Pancreas (tissue), 10 donors: ENCODE results near the gene DNAJB5. TPM values are rescaled to one million over a fixed set of nuclear protein-coding genes. Genes with fewer than 3 reads are reported as not detected.
"Not testable (repeated sequence)": the region's sequence is repeated elsewhere in the genome, so short reads cannot be mapped to it uniquely, and the experiment has no call there.

Experiments
- ATAC-seq, 4 donors: fragments of 200-7000 bp; cut with Tn5 transposase; one replicate each; pipeline versions ENCODE4 v1.8.0 to v1.9.1; 2020; ENCODE audit warnings: mild to moderate bottlenecking in 4 of 4, moderate library complexity in 4 of 4
- DNase-seq, 6 donors: peaks; one replicate each; pipeline ENCODE4 v3.0.0-alpha.2; 2020
- FAIRE-seq: peaks from 2 replicates; lab custom pipeline; 2012; peaks lifted over from hg19 to GRCh38; lab: Jason Lieb, UNC
- H3K27ac ChIP-seq, 4 donors: fragments of 200-600 bp; sonication (generic); 1 replicate in 3 of 4; 2 replicates in 1 of 4; pipeline versions ENCODE4 v1.5.0 to v1.8.0; 2020
- H3K27me3 ChIP-seq, 4 donors: fragments of 200-600 bp; one replicate each; pipeline ENCODE4 v1.8.0; 2021
- H3K36me3 ChIP-seq, 3 donors: fragments of 200-600 bp; sonication (generic) in 1 of 3; one replicate each; pipeline versions ENCODE4 v1.5.0 to v1.8.0; 2020 to 2021
- H3K4me1 ChIP-seq, 3 donors: fragments of 200-600 bp; one replicate each; pipeline ENCODE4 v1.8.0; 2021
- H3K4me3 ChIP-seq, 4 donors: fragments of 200-600 bp; sonication (generic) in 2 of 4; one replicate each; pipeline versions ENCODE4 v1.5.0 to v1.8.0; 2020 to 2021
- H3K9me3 ChIP-seq, 4 donors: fragments of 200-600 bp; one replicate each; pipeline ENCODE4 v1.8.0; 2021
- WGBS, 2 donors: extraction: QIAGEN DNeasy Blood & Tissue Kit; methylation state at CpG; one replicate each; pipeline ENCODE4 v1.1.7; 2013; 5-methylcytosine and 5-hydroxymethylcytosine counted together
- intact Hi-C, 3 donors: fragments of 100-400 bp; cut with DNase I; formaldehyde crosslinking; loops; one replicate each; pipeline versions ENCODE4 v1.11.1 to v1.14.2; 2022
- polyA plus RNA-seq, 2 donors: library from polyadenylated mRNA; stranded (reverse); fragments of 200-250 nt; gene quantifications; one replicate each; pipeline ENCODE4 v1.2.3, GENCODE V29; 2013
- total RNA-seq, 6 donors: library from RNA; stranded (reverse); fragmentation: NEBNext Ultra II Directional in 4 of 6; extraction: Animal tissue kit (Norgen Biotek cat#: 25700) in 4 of 6; gene quantifications; one replicate each; pipeline versions ENCODE4 v1.2.1 to v1.2.4, GENCODE V29; 2021 to 2023
- TF ChIP-seq, protein P1 (sequence below), 4 donors: fragments of 200-600 bp; sonication (generic) in 3 of 4; IDR thresholded peaks; one replicate each; pipeline versions ENCODE4 v1.5.0 to v1.8.0; 2021; ENCODE audit warnings: antibody characterized with exemption in 4 of 4
- donor health status: healthy with polysubstance abuse.
- donor health status: DM: no; HTN: no; CAD: no; lungs with moderate emphysema.
- donor health status: DM: no; HTN: no; CAD: no.
- donor health status: control.
- donor health status: control.
- donor health status: Bipolar disorder and iron deficiency.
- donor health status: DM: yes; HTN: yes; CAD: no.
- donor health status: DM: no; HTN: no; CAD: no.
- donor health status: DM: no; HTN: no; CAD: no.
- donor health status: DM: yes; HTN: yes; CAD: no.

The DNAJB5 gene
- total and polyA plus RNA-seq, 8 donors = 0.97 to 4.7 (median 2.4) TPM

DNA sequence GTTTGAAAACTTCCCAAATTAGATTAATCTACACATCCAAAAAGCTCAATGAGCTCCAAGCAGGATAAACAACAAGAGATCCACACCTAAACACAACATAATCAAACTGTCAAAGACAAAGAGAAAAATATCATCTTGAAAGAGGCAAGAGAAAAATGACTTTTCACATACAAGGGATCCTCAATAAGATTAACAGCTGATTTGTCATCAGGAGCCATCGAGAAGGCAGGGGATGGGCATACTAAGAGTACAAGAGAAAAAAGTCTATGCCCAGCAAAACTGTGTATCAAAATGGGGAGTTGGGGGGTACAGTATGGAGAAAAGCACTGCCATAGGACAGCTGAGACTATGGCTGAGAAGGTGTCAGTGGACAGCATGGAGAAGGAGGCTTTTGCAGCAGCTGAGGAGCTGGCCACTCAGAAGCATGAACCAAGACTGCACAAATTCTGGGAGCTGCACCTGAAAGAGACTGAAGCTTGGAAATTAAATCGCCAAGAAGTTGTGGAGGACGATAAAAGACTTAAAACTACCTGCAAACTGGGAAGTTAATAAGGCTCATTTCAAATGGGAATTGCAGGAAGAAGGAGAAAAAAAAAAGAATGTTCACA lies 20.9 kb downstream of the DNAJB5 start:
- 95% methylated on average over 3 of the region's 3 CpGs for WGBS, 2 donors
- ATAC-seq (no peak), FAIRE-seq (no peak), DNase-seq (no peak)
- Histone ChIP-seq H3K4me1 (no peaks in the 10 kb centered on the region), H3K36me3 (peaks cover 5 to 36% (median 5%) of the 10 kb centered on the region in 3 donors), H3K27me3 (no peaks in the 10 kb centered on the region), H3K27ac (no peak overlapping the region), H3K9me3 (no peaks in the 10 kb centered on the region), H3K4me3 (no peak overlapping the region)
- intact Hi-C loops = no loop called here
- TF ChIP-seq, protein P1, sequence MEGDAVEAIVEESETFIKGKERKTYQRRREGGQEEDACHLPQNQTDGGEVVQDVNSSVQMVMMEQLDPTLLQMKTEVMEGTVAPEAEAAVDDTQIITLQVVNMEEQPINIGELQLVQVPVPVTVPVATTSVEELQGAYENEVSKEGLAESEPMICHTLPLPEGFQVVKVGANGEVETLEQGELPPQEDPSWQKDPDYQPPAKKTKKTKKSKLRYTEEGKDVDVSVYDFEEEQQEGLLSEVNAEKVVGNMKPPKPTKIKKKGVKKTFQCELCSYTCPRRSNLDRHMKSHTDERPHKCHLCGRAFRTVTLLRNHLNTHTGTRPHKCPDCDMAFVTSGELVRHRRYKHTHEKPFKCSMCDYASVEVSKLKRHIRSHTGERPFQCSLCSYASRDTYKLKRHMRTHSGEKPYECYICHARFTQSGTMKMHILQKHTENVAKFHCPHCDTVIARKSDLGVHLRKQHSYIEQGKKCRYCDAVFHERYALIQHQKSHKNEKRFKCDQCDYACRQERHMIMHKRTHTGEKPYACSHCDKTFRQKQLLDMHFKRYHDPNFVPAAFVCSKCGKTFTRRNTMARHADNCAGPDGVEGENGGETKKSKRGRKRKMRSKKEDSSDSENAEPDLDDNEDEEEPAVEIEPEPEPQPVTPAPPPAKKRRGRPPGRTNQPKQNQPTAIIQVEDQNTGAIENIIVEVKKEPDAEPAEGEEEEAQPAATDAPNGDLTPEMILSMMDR (IDR thresholded peaks at IDR 0.05) = no peak

- Histone ChIP-seq H3K9me3 (no peaks in the 10 kb centered on the region), H3K4me1 (no peaks in the 10 kb centered on the region), H3K27ac (no peak overlapping the region), H3K27me3 (no peaks in the 10 kb centered on the region), H3K36me3 (peaks cover 5 to 39% (median 5%) of the 10 kb centered on the region in 3 donors), H3K4me3 (no peak overlapping the region)
- DNase-seq = no peak
- intact Hi-C loops = no loop called here
- ATAC-seq = no peak
- FAIRE-seq = no peak
- WGBS, 2 donors = 88 to 91% methylated on average over 2 of the region's 2 CpGs
- TF ChIP-seq, protein P1 (IDR thresholded peaks at IDR 0.05) = no peak
Measured at GRCh38 chr9:35014517-35014916, 25.0 kb downstream of the DNAJB5 start.

DNA sequence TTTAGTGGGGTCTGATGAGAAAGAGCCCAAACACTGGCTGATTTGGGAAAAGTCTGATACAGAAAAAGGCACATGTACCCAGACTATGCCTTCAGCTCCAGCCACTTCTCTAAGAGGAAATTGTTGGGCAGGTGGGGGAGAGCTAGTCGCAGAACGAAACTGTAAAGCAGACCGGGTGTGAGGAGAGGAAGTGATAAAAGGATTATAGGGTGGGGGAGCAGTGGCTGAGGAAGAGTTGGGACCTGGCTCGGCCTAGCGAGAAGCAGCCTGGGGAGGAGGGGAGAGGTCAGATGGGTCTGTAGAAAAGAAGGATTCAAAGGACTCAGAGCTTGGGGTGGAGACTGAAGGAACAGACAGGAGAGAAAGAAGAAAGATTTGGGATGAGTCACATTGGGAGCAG lies 33.9 kb downstream of the DNAJB5 start:
- H3K4me1 ChIP-seq, H3K27me3 ChIP-seq, ATAC-seq, intact Hi-C loops, H3K4me3 ChIP-seq, H3K9me3 ChIP-seq, H3K27ac ChIP-seq, FAIRE-seq, DNase-seq: not testable (repeated sequence)
- peaks cover 0 to 11% (median 0%) of the 10 kb centered on the region in 3 donors for H3K36me3 ChIP-seq
- 79 to 87% methylated on average over 5 of the region's 5 CpGs for WGBS, 2 donors

DNA sequence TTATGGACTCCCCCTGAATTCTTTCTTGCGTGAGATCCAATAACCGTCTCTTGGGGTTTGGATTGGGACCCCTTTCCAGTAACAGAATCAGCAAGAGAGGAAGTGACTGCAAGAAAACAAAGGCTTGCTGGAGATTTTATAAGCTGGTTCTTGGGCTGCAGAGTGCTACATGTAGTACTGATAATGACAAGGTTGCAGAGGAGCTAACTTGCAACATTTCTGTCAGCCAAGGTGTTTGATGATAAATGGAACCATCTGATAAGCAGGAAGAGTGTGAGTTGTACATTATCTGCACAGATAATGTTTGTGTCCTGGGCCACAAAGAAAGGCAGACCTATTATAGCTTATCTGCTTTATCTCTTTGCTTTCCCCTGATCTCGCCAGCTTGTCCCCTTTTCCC lies 37.1 kb downstream of the DNAJB5 start:
- Histone ChIP-seq H3K27me3 (no peaks in the 10 kb centered on the region), H3K9me3 (no peaks in the 10 kb centered on the region), H3K4me3 (no peak overlapping the region), H3K4me1 (no peaks in the 10 kb centered on the region), H3K36me3 (peaks cover 0 to 3% (median 0%) of the 10 kb centered on the region in 3 donors), H3K27ac (no peak overlapping the region)
- 88 to 92% methylated on average over 3 of the region's 3 CpGs for WGBS, 2 donors
- intact Hi-C loops = no loop called here
- TF ChIP-seq, protein P1 (IDR thresholded peaks at IDR 0.05) = no peak
- ATAC-seq = no peak
- FAIRE-seq = no peak
- DNase-seq = no peak

- DNase-seq = no peak
- WGBS, 2 donors = 60% methylated on average over 1 of the region's 1 CpG
- no peak for ATAC-seq
- Histone ChIP-seq H3K4me1 (no peaks in the 10 kb centered on the region), H3K27ac (no peak overlapping the region), H3K9me3 (no peaks in the 10 kb centered on the region), H3K36me3 (no peaks in the 10 kb centered on the region), H3K27me3 (no peaks in the 10 kb centered on the region), H3K4me3 (no peak overlapping the region)
- TF ChIP-seq, protein P1 (IDR thresholded peaks at IDR 0.05) = no peak
- no peak for FAIRE-seq
- intact Hi-C loops = no loop called here
Measured at GRCh38 chr9:35027374-35027773, 37.8 kb downstream of the DNAJB5 start.
